ENCODE results near the gene DARS2. TPM values are rescaled to one million over a fixed set of nuclear protein-coding genes. Genes with fewer than 3 reads are reported as not detected.
"Not testable (repeated sequence)": the region's sequence is repeated elsewhere in the genome, so short reads cannot be mapped to it uniquely, and the experiment has no call there.

The DARS2 gene
- total RNA-seq, 1 experiment from 2014 or later, result 77.3 TPM

GRCh38 chr1:173857363-173857917 is 33.0 kb downstream of the DARS2 start:
- Histone ChIP-seq H3K79me2 (ENCODE audit: low read length) (no peaks in the 10 kb centered on the region), H3K27ac (ENCODE audit: low read length) (no peak overlapping the region), H3K9me2 (replicated peaks; ENCODE audit: low read length) (no peaks in the 10 kb centered on the region), H3K9me3 (ENCODE audit: low read length) (no peaks in the 10 kb centered on the region), H3K36me3 (ENCODE audit: low read depth, low read length) (peaks cover 4% of the 10 kb centered on the region; the same call in 1 of the 2 replicates), H2AFZ (ENCODE audit: low read length) (no peak overlapping the region), H3K4me1 (ENCODE audit: insufficient read depth, low read length) (no peaks in the 10 kb centered on the region), H3K9ac (ENCODE audit: low read length) (no peak overlapping the region), H4K20me1 (ENCODE audit: low read length) (no peaks in the 10 kb centered on the region), H3F3A (ENCODE audit: low read length, unreplicated experiment) (peaks cover 3% of the 10 kb centered on the region), H3K4me3 (ENCODE audit: low read length) (no peak overlapping the region), H3K27me3 (ENCODE audit: low read length) (no peaks in the 10 kb centered on the region), H3K4me2 (ENCODE audit: low read length) (no peak overlapping the region)
- DNase-seq, result no peak
- no peak for ATAC-seq
- POLR2A ChIA-PET (ENCODE audit: unreplicated experiment), result no interaction called here
- CTCF ChIA-PET, result no interaction called here
- intact Hi-C loops (cut with micrococcal nuclease), result loop anchor here (10.0 kb wide), 1 partner anchor 217 kb away; no protein-coding TSS in a partner anchor
- TF ChIP-seq EZH2 (IDR thresholded peaks at IDR 0.05; ENCODE audit: low read length, unreplicated experiment), result no peak
- no peak for TF ChIP-seq CTCF (conservative IDR thresholded peaks at IDR 0.05; ENCODE audit: low read depth, low read length)
- no peak for TF ChIP-seq EZH2phosphoT487 (IDR thresholded peaks at IDR 0.05; ENCODE audit: borderline replicate concordance, low read length)
- BruUV-seq (replicated peaks), result no TSS peak

DNA sequence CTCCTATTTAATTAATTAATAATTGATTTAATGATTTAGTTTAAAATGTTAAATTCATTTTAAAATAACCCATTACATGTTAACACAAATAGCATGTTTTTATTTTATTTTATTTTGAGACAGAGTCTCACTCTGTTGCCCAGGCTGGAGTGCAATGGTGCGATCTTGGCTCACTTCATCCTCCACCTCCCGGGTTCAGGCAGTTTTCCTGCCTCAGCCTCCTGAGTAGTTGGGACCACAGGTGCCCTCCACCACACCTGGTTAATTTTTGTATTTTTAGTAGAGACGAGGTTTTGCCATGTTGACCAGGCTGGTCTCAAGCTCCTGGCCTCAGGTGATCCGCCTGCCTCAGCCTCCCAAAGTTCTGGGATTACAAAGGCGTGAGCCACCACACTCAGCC is 35.1 kb downstream of the DARS2 start:
- H3K27me3 ChIP-seq (ENCODE audit: low read length); H3K4me3 ChIP-seq (ENCODE audit: low read length); DNase-seq; POLR2A ChIA-PET (ENCODE audit: unreplicated experiment); H3K4me1 ChIP-seq (ENCODE audit: insufficient read depth, low read length); H3K4me2 ChIP-seq (ENCODE audit: low read length); H2AFZ ChIP-seq (ENCODE audit: low read length); ATAC-seq; H3K9me3 ChIP-seq (ENCODE audit: low read length); H3K79me2 ChIP-seq (ENCODE audit: low read length); BruUV-seq (replicated peaks); H3K9ac ChIP-seq (ENCODE audit: low read length); H3K27ac ChIP-seq (ENCODE audit: low read length); CTCF ChIA-PET; H3K9me2 ChIP-seq (replicated peaks; ENCODE audit: low read length): not testable (repeated sequence)
- H3K36me3 ChIP-seq (ENCODE audit: low read depth, low read length), result peaks cover 24% of the 10 kb centered on the region
- intact Hi-C loops (cut with micrococcal nuclease), result loop anchor here (10.0 kb wide), 1 partner anchor 215 kb away; no protein-coding TSS in a partner anchor
- H3F3A ChIP-seq (ENCODE audit: low read length, unreplicated experiment), result peaks cover 20% of the 10 kb centered on the region
- H4K20me1 ChIP-seq (ENCODE audit: low read length), result peaks cover 16% of the 10 kb centered on the region

DNA sequence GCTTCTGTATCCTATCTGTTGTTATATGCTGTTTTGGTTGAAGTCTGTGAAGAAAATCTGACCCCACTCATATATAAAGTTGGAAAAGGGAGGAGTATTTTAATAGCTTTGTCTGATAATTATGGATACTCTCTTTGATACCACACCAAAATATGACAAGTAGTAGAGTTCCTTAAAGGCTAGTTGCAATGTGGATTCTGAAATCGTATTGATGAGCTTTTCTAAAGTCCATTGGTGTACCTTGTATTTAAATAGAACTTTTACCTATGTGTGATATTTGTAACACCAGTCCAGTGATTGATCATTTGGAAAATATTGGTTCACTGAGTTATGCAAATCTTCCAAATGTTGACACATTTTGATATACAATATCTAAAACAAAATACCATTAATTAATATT is 35.6 kb downstream of the DARS2 start:
- no peaks in the 10 kb centered on the region for H3K27me3 ChIP-seq (ENCODE audit: low read length)
- no peak overlapping the region for H3K9ac ChIP-seq (ENCODE audit: low read length)
- H3K9me2 ChIP-seq (replicated peaks; ENCODE audit: low read length), result no peaks in the 10 kb centered on the region
- intact Hi-C loops (cut with micrococcal nuclease), result no loop called here
- POLR2A ChIA-PET (ENCODE audit: unreplicated experiment), result no interaction called here
- BruUV-seq (replicated peaks), result no TSS peak
- no peak overlapping the region for H3K4me3 ChIP-seq (ENCODE audit: low read length)
- CTCF ChIA-PET, result no interaction called here
- peaks cover 25% of the 10 kb centered on the region for H3F3A ChIP-seq (ENCODE audit: low read length, unreplicated experiment)
- no peak overlapping the region for H3K4me2 ChIP-seq (ENCODE audit: low read length)
- H3K79me2 ChIP-seq (ENCODE audit: low read length), result peaks cover 2% of the 10 kb centered on the region
- no peak for ATAC-seq
- peaks cover 22% of the 10 kb centered on the region for H4K20me1 ChIP-seq (ENCODE audit: low read length)
- TF ChIP-seq EZH2 (IDR thresholded peaks at IDR 0.05; ENCODE audit: low read length, unreplicated experiment) (no peak), EZH2phosphoT487 (IDR thresholded peaks at IDR 0.05; ENCODE audit: borderline replicate concordance, low read length) (no peak), CTCF (conservative IDR thresholded peaks at IDR 0.05; ENCODE audit: low read depth, low read length) (no peak)
- no peak overlapping the region for H2AFZ ChIP-seq (ENCODE audit: low read length)
- H3K36me3 ChIP-seq (ENCODE audit: low read depth, low read length), result peaks cover 29% of the 10 kb centered on the region
- DNase-seq, result no peak
- no peak overlapping the region for H3K27ac ChIP-seq (ENCODE audit: low read length)
- no peaks in the 10 kb centered on the region for H3K9me3 ChIP-seq (ENCODE audit: low read length)
- peaks cover 7% of the 10 kb centered on the region; the same call in 1 of the 2 replicates for H3K4me1 ChIP-seq (ENCODE audit: insufficient read depth, low read length)
